IPS-20b (cell line): ENCODE measurements around the gene SEC24C.

Experiments used
- H3K27ac ChIP-seq: one replicate; pipeline ENCODE4 v1.5.1; 2013; ENCODE audit warnings: low read length
- H3K27me3 ChIP-seq: 2 replicates; pipeline ENCODE4 v1.6.1; 2013; ENCODE audit warnings: mild to moderate bottlenecking, low read length, inconsistent platforms; ENCODE audit not compliant: insufficient read depth
- H3K36me3 ChIP-seq: 2 replicates; pipeline ENCODE4 v1.6.1; 2013; ENCODE audit warnings: low read depth, mild to moderate bottlenecking, inconsistent platforms, low read length, moderate library complexity; ENCODE audit not compliant: insufficient read depth
- H3K4me1 ChIP-seq: 2 replicates; pipeline ENCODE4 v1.6.1; 2013; ENCODE audit warnings: mild to moderate bottlenecking, control low read depth, inconsistent platforms, low read length, moderate library complexity; ENCODE audit not compliant: insufficient read depth
- H3K4me3 ChIP-seq: 2 replicates; pipeline ENCODE4 v1.5.1; 2013; ENCODE audit warnings: mild to moderate bottlenecking, low read length, inconsistent platforms
- H3K9ac ChIP-seq: 2 replicates; pipeline ENCODE4 v1.6.1; 2013; ENCODE audit warnings: low read depth, mild to moderate bottlenecking, inconsistent platforms, low read length, moderate library complexity
- H3K9me3 ChIP-seq: 2 replicates; pipeline ENCODE4 v1.6.1; 2013; ENCODE audit warnings: mild to moderate bottlenecking, low read depth, low read length, inconsistent platforms; ENCODE audit not compliant: insufficient read depth

SEC24C gene

DNA sequence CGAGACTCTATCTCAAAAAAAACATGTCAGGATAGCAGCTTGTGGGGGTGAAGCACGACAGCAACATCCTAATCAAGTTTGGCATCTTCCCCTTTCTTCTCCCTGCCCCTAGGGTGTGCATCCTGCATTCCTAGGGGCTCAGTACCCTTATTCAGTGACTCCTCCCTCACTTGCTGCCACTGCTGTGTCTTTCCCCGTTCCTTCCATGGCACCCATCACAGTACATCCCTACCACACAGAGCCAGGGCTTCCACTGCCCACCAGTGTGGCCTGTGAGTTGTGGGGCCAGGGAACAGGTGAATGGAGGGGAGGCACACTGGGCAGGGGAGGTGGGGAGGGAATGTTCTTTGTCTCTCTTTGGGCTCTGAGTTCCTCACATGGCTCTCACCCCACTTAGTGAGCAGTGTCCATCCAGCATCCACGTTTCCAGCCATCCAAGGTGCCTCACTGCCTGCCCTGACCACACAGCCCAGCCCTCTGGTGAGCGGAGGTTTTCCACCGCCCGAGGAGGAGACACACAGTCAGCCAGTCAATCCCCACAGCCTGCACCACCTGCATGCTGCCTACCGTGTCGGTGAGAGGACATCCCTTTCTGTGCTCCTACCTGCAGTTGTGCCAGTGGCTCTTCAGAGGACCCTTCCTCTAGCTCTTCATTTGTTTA lies 55.9 kb downstream of the SEC24C start:
- no peaks in the 10 kb centered on the region for H3K27me3 ChIP-seq
- no peaks in the 10 kb centered on the region for H3K9me3 ChIP-seq
- no peak overlapping the region for H3K27ac ChIP-seq
- H3K9ac ChIP-seq, result no peak overlapping the region
- H3K4me1 ChIP-seq, result no peaks in the 10 kb centered on the region
- H3K36me3 ChIP-seq, result peaks cover 82% of the 10 kb centered on the region
- H3K4me3 ChIP-seq, result no peak overlapping the region

- no peaks in the 10 kb centered on the region for H3K4me1 ChIP-seq
- no peak overlapping the region for H3K4me3 ChIP-seq
- H3K27me3 ChIP-seq, result no peaks in the 10 kb centered on the region
- no peaks in the 10 kb centered on the region for H3K9me3 ChIP-seq
- H3K9ac ChIP-seq, result no peak overlapping the region
- peaks cover 80% of the 10 kb centered on the region for H3K36me3 ChIP-seq
- no peak overlapping the region for H3K27ac ChIP-seq
Measured at GRCh38 chr10:73800560-73801252, 56.5 kb downstream of the SEC24C start.

DNA sequence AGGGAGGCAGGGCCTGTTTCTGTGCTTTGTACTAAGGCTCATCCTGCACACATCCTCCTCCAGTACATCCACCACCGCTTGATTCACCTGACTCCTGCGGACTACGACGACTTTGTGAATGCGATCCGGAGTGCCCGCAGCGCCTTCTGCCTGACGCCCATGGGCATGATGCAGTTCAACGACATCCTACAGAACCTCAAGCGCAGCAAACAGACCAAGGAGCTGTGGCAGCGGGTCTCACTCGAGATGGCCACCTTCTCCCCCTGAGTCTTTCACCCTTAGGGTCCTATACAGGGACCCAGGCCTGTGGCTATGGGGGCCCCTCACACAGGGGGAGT lies 57.0 kb downstream of the SEC24C start:
- no peaks in the 10 kb centered on the region for H3K4me1 ChIP-seq
- H3K4me3 ChIP-seq, result no peak overlapping the region
- H3K27ac ChIP-seq, result no peak overlapping the region
- peaks cover 81% of the 10 kb centered on the region for H3K36me3 ChIP-seq
- H3K9ac ChIP-seq, result no peak overlapping the region
- no peaks in the 10 kb centered on the region for H3K27me3 ChIP-seq
- no peaks in the 10 kb centered on the region for H3K9me3 ChIP-seq

GRCh38 chr10:73802276-73802991 lies 58.3 kb downstream of the SEC24C start:
- H3K4me3 ChIP-seq, result no peak overlapping the region
- H3K9ac ChIP-seq, result no peak overlapping the region
- H3K27me3 ChIP-seq, result no peaks in the 10 kb centered on the region
- H3K36me3 ChIP-seq, result peaks cover 82% of the 10 kb centered on the region
- H3K4me1 ChIP-seq, result no peaks in the 10 kb centered on the region
- no peak overlapping the region for H3K27ac ChIP-seq
- H3K9me3 ChIP-seq, result no peaks in the 10 kb centered on the region

DNA sequence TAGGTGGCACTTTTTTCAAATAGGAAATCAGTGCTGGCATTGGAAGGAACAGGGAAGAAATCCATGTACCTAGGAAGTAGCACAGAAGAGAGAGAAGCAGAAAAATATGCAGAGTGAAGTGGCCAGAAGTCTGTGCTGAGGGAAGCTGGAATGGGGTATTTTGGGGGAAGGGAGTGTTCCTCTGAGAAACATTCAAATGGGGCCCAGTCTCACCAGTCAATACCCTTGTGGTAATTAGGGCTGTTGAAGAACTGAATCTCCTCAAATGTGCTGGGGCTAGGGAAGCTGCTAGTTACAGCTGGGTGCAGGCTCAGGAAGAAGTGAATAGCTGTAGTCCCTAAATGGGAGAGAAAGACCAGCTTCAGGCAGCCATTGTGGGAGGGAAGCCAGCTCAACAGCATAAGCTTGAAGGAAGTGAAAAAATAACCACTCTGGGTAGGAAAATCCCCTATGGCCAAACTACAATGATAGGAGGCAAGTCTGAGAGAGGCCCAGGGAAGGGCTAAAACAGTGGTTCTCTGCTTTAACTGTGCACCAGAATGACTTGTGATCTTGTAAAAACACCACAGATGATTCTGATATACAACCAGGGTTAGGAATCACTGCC lies 59.6 kb downstream of the SEC24C start:
- no peak overlapping the region for H3K9ac ChIP-seq
- H3K4me3 ChIP-seq, result no peak overlapping the region
- H3K4me1 ChIP-seq, result no peaks in the 10 kb centered on the region
- peaks cover 78% of the 10 kb centered on the region for H3K36me3 ChIP-seq
- no peak overlapping the region for H3K27ac ChIP-seq
- H3K27me3 ChIP-seq, result no peaks in the 10 kb centered on the region
- H3K9me3 ChIP-seq, result no peaks in the 10 kb centered on the region

- peaks cover 61% of the 10 kb centered on the region for H3K36me3 ChIP-seq
- H3K9ac ChIP-seq, result no peak overlapping the region
Measured at GRCh38 chr10:73806176-73806950, 62.2 kb downstream of the SEC24C start.

DNA sequence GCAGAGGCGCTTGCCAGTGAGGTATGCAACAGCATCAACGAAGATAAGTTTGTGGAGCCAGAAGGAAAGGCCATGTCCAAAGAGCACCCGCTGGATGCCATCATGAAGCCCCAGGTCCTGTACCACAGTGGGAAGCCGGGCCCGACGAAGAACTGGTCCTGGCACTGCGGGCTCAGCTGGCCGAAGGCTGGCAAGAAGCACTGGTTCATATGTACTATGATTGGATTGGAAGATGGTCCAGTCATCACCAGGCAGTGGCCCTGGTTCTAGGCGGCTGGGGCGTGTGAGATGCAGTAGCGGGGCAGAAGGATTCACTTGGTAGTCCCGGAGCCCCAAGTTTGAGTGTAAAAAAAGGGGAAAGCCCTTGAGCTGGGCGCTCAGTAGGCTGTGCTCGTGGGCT lies 63.3 kb downstream of the SEC24C start:
- H3K27ac ChIP-seq, result no peak overlapping the region
- peaks cover 50% of the 10 kb centered on the region for H3K36me3 ChIP-seq
- no peaks in the 10 kb centered on the region for H3K27me3 ChIP-seq
- no peak overlapping the region for H3K4me3 ChIP-seq
- no peaks in the 10 kb centered on the region for H3K9me3 ChIP-seq
- H3K4me1 ChIP-seq, result no peaks in the 10 kb centered on the region; the same call in 1 of the 2 replicates
- H3K9ac ChIP-seq, result no peak overlapping the region

More at GRCh38 chr10:73806176-73806950, 62.2 kb downstream of the SEC24C start:
- H3K27ac ChIP-seq, result no peak overlapping the region
- H3K27me3 ChIP-seq, result no peaks in the 10 kb centered on the region
- no peaks in the 10 kb centered on the region for H3K4me1 ChIP-seq
- no peak overlapping the region for H3K4me3 ChIP-seq
- H3K9me3 ChIP-seq, result no peaks in the 10 kb centered on the region

DNA sequence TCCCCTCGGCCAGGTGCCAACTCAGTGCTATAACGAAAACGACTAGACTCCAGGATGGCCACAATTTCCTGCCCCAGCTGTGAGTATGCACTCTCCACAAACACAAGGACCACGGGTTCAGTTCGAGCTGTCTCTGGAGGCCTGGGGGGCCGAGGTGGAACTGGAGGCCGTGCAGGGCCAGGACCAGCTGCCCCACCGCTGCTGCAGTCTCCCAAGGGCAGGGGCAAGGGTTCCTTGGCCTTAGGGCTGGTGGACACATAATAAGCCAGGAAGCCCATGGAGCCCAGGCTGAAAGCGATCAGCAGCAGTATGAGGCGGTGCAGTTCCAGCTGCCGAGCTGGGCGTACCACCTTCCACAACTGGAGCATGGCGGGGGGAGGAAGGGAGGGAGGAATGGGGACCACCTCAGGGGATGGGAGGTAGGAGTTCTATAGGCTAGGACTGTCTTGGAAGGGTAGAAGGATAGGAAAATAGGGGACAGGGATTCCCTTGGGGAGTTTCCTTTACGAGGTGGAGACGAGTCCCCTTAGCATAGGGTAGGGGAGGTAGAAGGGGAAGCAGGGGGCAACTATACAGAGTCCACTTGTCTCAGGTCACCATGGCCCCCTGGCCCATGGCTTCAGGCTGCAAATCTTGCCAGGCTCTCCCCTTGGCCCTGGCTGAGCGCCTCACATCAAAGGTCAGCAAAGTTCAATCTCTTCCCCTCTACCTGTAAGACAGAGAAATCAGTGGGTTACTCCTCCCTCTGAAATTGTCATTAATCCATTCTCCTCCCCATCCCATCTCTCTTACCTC lies 64.0 kb downstream of the SEC24C start:
- no peak overlapping the region for H3K9ac ChIP-seq
- H3K4me1 ChIP-seq, result no peaks in the 10 kb centered on the region; the same call in 1 of the 2 replicates
- H3K36me3 ChIP-seq, result peaks cover 43% of the 10 kb centered on the region
- H3K4me3 ChIP-seq, result no peak overlapping the region
- H3K27me3 ChIP-seq, result no peaks in the 10 kb centered on the region
- H3K9me3 ChIP-seq, result no peaks in the 10 kb centered on the region
- no peak overlapping the region for H3K27ac ChIP-seq

GRCh38 chr10:73809061-73809818 lies 65.1 kb downstream of the SEC24C start:
- Histone ChIP-seq H3K9me3 (no peaks in the 10 kb centered on the region), H3K4me1 (no peaks in the 10 kb centered on the region; the same call in 1 of the 2 replicates), H3K4me3 (no peak overlapping the region), H3K9ac (no peak overlapping the region), H3K27ac (no peak overlapping the region), H3K36me3 (peaks cover 42% of the 10 kb centered on the region), H3K27me3 (no peaks in the 10 kb centered on the region)

DNA sequence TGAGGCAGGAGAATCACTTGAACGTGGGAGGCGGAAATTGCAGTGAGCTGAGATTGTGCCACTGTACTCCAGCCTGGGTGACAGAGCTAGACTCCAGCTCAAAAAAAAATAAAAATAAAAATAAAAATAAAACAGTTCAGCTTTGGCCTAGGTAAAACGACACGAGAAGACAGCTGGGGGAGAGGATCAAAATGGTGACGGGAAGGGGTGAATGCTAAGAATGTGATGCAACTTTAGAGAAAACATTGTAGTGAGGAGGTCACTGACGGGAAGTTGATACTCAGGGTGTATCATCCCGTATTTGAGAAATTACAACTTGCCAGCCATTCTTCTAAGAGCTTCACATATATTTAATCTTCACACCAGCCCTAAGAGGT lies 66.2 kb downstream of the SEC24C start:
- Histone ChIP-seq H3K4me1 (no peaks in the 10 kb centered on the region; the same call in 1 of the 2 replicates), H3K27me3 (no peaks in the 10 kb centered on the region), H3K4me3 (peak overlapping the region; percentile 76), H3K9ac (peak overlapping the region; percentile 67; the same call in 1 of the 2 replicates), H3K9me3 (no peaks in the 10 kb centered on the region), H3K36me3 (peaks cover 46% of the 10 kb centered on the region), H3K27ac (no peak overlapping the region)
